ENCODE measurements around the gene DDAH1. TPM values are rescaled to one million over a fixed set of nuclear protein-coding genes. Genes with fewer than 3 reads are reported as not detected.

DDAH1 gene
- total RNA-seq, 1 donor from 2014 or later: 5.4 TPM

DNA sequence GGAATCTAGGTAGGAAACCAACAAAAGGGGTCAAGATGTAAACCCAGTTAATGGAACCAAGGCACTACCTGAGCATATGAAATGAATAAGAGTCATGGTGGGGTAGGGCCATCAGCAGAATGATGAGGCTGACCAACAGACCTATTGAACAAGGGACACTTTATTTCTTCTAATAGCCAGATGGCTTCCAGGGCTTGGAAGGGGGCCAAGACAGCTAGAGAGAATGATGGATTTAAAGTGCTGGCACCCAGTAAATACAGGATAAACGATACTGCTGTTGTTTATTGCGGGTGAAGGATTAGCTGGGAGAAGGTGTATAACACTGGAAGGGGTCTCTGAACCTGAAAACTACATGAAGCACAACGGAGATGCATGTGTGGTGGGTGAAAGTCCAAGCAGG, 15.6 kb downstream of the DDAH1 start:
- H3K4me3 Mint-ChIP-seq (ENCODE audit: unreplicated experiment): no peak overlapping the region
- no peak for DNase-seq
- H3K4me1 Mint-ChIP-seq (ENCODE audit: low read depth, unreplicated experiment): peaks cover 4% of the 10 kb centered on the region
- H3K36me3 Mint-ChIP-seq (ENCODE audit: unreplicated experiment): no peaks in the 10 kb centered on the region
- TF ChIP-seq, protein P1, sequence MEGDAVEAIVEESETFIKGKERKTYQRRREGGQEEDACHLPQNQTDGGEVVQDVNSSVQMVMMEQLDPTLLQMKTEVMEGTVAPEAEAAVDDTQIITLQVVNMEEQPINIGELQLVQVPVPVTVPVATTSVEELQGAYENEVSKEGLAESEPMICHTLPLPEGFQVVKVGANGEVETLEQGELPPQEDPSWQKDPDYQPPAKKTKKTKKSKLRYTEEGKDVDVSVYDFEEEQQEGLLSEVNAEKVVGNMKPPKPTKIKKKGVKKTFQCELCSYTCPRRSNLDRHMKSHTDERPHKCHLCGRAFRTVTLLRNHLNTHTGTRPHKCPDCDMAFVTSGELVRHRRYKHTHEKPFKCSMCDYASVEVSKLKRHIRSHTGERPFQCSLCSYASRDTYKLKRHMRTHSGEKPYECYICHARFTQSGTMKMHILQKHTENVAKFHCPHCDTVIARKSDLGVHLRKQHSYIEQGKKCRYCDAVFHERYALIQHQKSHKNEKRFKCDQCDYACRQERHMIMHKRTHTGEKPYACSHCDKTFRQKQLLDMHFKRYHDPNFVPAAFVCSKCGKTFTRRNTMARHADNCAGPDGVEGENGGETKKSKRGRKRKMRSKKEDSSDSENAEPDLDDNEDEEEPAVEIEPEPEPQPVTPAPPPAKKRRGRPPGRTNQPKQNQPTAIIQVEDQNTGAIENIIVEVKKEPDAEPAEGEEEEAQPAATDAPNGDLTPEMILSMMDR (IDR thresholded peaks at IDR 0.05; ENCODE audit: partially characterized antibody, unreplicated experiment): no peak
- no peaks in the 10 kb centered on the region for H3K27me3 Mint-ChIP-seq (ENCODE audit: unreplicated experiment)
- H3K27ac Mint-ChIP-seq (ENCODE audit: unreplicated experiment): no peak overlapping the region
- H3K9me3 Mint-ChIP-seq (ENCODE audit: unreplicated experiment): no peaks in the 10 kb centered on the region

DNA sequence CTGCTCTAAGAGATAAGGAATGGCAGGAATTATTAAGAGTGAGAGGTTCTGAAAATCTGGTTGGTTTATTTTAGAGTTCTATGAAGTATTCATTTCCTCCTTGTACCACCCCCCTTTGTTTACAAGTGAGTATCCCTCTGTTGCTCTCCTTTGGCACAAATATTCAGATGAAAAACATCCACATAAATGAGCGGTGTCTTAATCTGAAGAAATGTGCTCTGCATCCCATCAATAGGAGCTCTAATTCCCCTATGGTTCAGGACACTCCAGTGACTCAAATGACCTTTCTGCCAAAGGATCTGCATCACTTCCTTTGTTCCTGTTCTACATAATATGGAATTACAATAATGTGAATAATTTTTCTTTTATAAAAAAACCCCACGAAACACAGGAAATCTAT, 16.6 kb downstream of the DDAH1 start:
- TF ChIP-seq, protein P1 (IDR thresholded peaks at IDR 0.05; ENCODE audit: partially characterized antibody, unreplicated experiment): no peak
- no peaks in the 10 kb centered on the region for H3K9me3 Mint-ChIP-seq (ENCODE audit: unreplicated experiment)
- no peak overlapping the region for H3K27ac Mint-ChIP-seq (ENCODE audit: unreplicated experiment)
- no peaks in the 10 kb centered on the region for H3K36me3 Mint-ChIP-seq (ENCODE audit: unreplicated experiment)
- H3K4me1 Mint-ChIP-seq (ENCODE audit: low read depth, unreplicated experiment): peaks cover 4% of the 10 kb centered on the region
- no peaks in the 10 kb centered on the region for H3K27me3 Mint-ChIP-seq (ENCODE audit: unreplicated experiment)
- DNase-seq: no peak
- no peak overlapping the region for H3K4me3 Mint-ChIP-seq (ENCODE audit: unreplicated experiment)

DNA sequence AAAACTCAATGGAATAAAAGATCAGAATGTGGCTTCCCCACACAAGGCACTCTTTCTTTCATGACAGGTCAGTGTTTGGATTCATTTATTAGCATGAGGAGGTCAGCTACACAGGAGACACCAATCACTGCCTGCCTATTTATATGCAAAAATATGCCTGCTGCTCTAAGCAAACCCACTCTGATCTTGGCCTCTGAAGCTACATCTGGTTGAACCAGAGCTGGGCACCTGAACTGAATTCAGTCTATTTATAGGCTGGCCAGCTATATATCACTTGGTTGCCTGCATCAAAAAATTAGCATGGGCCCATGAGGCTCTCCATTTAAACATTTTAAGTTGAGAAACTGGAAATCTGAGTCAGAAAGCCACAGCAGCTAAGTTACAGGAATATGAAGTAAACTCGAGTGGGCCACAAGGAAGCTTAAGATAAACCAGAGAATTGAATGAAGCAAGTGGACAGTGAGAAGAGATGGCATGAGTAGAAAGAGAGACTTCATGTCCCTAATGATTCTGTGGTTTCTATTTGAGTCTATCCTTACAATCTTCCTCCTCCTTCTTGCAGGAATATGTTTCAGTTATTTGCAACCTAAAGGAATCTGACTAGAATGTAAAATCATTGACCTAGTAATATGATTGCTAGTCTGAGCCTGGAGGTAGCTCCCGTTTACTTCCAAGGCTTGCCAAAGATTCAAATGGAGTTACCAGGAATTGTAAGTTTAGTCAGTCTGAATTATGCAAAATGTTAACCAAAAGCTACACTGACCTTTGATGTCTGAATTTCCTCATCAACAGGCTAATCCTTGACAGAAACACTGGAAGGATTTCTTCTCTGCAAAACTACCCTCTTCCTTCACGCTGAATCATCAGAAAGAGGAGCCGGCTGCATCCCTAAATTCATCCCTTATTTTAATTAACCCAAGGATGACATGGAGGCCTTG, 17.7 kb downstream of the DDAH1 start:
- no peaks in the 10 kb centered on the region for H3K9me3 Mint-ChIP-seq (ENCODE audit: unreplicated experiment)
- no peak overlapping the region for H3K27ac Mint-ChIP-seq (ENCODE audit: unreplicated experiment)
- peaks cover 4% of the 10 kb centered on the region for H3K4me1 Mint-ChIP-seq (ENCODE audit: low read depth, unreplicated experiment)
- no peaks in the 10 kb centered on the region for H3K36me3 Mint-ChIP-seq (ENCODE audit: unreplicated experiment)
- no peaks in the 10 kb centered on the region for H3K27me3 Mint-ChIP-seq (ENCODE audit: unreplicated experiment)
- no peak for DNase-seq
- no peak overlapping the region for H3K4me3 Mint-ChIP-seq (ENCODE audit: unreplicated experiment)
- TF ChIP-seq, protein P1 (IDR thresholded peaks at IDR 0.05; ENCODE audit: partially characterized antibody, unreplicated experiment): no peak

DNA sequence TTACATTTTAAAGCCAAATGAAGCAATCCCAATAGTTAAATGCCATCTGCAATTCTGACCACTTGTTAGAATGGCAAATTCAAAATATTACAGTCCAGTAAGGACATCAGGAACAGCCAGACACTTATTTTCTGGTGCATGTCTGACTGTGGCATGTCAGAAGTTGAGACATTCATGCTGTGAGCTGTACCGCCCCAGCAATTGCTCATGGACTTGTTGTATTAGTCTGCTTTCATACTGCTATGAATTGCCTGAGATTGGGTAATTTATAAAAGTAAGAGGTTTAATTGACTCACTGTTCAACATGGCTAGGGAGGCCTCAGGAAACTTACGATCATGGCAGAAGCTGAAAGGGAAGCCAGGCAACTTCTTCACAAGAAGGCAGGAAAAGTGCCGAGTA, 19.1 kb downstream of the DDAH1 start:
- no peak for DNase-seq
- Mint-ChIP-seq H3K27me3 (ENCODE audit: unreplicated experiment) (no peaks in the 10 kb centered on the region), H3K4me1 (ENCODE audit: low read depth, unreplicated experiment) (peaks cover 4% of the 10 kb centered on the region), H3K27ac (ENCODE audit: unreplicated experiment) (no peak overlapping the region), H3K9me3 (ENCODE audit: unreplicated experiment) (no peaks in the 10 kb centered on the region), H3K4me3 (ENCODE audit: unreplicated experiment) (no peak overlapping the region), H3K36me3 (ENCODE audit: unreplicated experiment) (no peaks in the 10 kb centered on the region)
- TF ChIP-seq, protein P1 (IDR thresholded peaks at IDR 0.05; ENCODE audit: partially characterized antibody, unreplicated experiment): no peak

DNA sequence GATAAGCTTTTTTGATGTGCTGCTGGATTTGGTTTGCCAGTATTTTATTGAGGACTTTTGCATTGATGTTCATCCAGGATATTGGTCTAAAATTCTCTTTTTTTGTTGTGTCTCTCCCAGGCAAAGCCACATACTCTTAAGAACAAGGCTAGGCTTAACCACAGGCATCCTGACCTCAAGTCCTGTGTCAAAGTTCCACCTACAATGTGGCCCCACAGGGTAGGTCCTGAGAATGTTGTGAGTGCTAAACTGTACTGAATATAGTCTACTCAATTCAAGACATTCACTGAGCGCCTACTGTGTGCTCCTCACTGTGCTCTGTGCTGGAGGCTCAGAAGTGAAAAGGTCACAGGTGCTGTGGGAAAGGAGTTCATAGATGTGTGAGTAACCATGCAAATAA, 20.6 kb downstream of the DDAH1 start:
- TF ChIP-seq, protein P1 (IDR thresholded peaks at IDR 0.05; ENCODE audit: partially characterized antibody, unreplicated experiment): no peak
- no peaks in the 10 kb centered on the region for H3K27me3 Mint-ChIP-seq (ENCODE audit: unreplicated experiment)
- H3K27ac Mint-ChIP-seq (ENCODE audit: unreplicated experiment): no peak overlapping the region
- H3K4me3 Mint-ChIP-seq (ENCODE audit: unreplicated experiment): no peak overlapping the region
- no peaks in the 10 kb centered on the region for H3K9me3 Mint-ChIP-seq (ENCODE audit: unreplicated experiment)
- no peaks in the 10 kb centered on the region for H3K36me3 Mint-ChIP-seq (ENCODE audit: unreplicated experiment)
- peaks cover 4% of the 10 kb centered on the region for H3K4me1 Mint-ChIP-seq (ENCODE audit: low read depth, unreplicated experiment)
- DNase-seq: no peak
